PC-3 (cell line): ENCODE data around the gene IFNLR1.

Source experiments
- CTCF ChIP-seq: fragments of 300-600 bp; sonication (generic); conservative IDR thresholded peaks from 2 replicates; pipeline ENCODE4 v1.5.1; 2017; ENCODE audit warnings: antibody characterized with exemption, low read depth, mild to moderate bottlenecking, low read length
- EZH2 ChIP-seq: fragments of 300-600 bp; sonication (generic); IDR thresholded peaks from one replicate; pipeline ENCODE4 v1.6.1; 2017; ENCODE audit warnings: antibody characterized with exemption, mild to moderate bottlenecking, low read length; ENCODE audit not compliant: unreplicated experiment
- EZH2phosphoT487 ChIP-seq: fragments of 300-600 bp; sonication (generic); IDR thresholded peaks from 2 replicates; pipeline ENCODE4 v1.6.1; 2018; ENCODE audit warnings: mild to moderate bottlenecking, antibody characterized with exemption, low read length, borderline replicate concordance

- TF ChIP-seq CTCF (peak; percentile 79), EZH2phosphoT487 (no peak), EZH2 (no peak)
These were observed 36.6 kb downstream of the IFNLR1 start for GRCh38 chr1:24150234-24151174.
